Keratinocyte (primary cell): Measurements from ENCODE around the gene VSIG2.

Source experiments
- CTCF ChIP-seq, 3 experiments: IDR thresholded peaks in 1 of 3; conservative IDR thresholded peaks in 1 of 3; optimal IDR thresholded peaks in 1 of 3; 2 replicates in 2 of 3; 3 replicates in 1 of 3; pipeline versions ENCODE3 to v1.5.1; 2011; ENCODE audit warnings: low read length in 3 of 3, mild to moderate bottlenecking in 3 of 3, moderate library complexity in 2 of 3, control low read depth in 1 of 3, inconsistent platforms in 1 of 3; ENCODE audit not compliant: insufficient read depth in 2 of 3; ENCODE audit errors: extremely low read depth in 1 of 3
- EZH2 ChIP-seq: IDR thresholded peaks from one replicate; pipeline ENCODE4 v1.6.1; 2012; ENCODE audit warnings: inconsistent platforms, mild to moderate bottlenecking, low read length, moderate library complexity

GRCh38 chr11:124776865-124777645 is 25.0 kb upstream of the VSIG2 start:
- TF ChIP-seq CTCF (optimal IDR thresholded peaks at IDR 0.05 in 1 of 3, IDR thresholded peaks at IDR 0.05 in 1 of 3, conservative IDR thresholded peaks at IDR 0.05 in 1 of 3; ENCODE audit: extremely low read depth in 1 of 3, insufficient read depth in 2 of 3, low read length in 3 of 3) (no peak), EZH2 (no peak)
